NT2/D1 (cell line): ENCODE measurements around the gene SP100.
"Not testable (repeated sequence)": the region's sequence is repeated elsewhere in the genome, so short reads cannot be mapped to it uniquely, and the experiment has no call there.

ENCODE experiments used
- SUZ12 ChIP-seq: IDR thresholded peaks from 2 replicates; pipeline ENCODE4 v1.6.1; 2011; ENCODE audit not compliant: insufficient read length, insufficient read depth; ENCODE audit errors: extremely low read depth
- YY1 ChIP-seq: IDR thresholded peaks from 2 replicates; pipeline ENCODE4 v1.6.1; 2011; ENCODE audit not compliant: insufficient read length, insufficient read depth
- ZNF274 ChIP-seq: IDR thresholded peaks from 2 replicates; pipeline ENCODE4 v1.6.1; 2011; ENCODE audit warnings: mild to moderate bottlenecking, low read depth, low read length

- not testable (repeated sequence) for TF ChIP-seq YY1, SUZ12, ZNF274
These were observed 6.7 kb upstream of the SP100 start for GRCh38 chr2:230409316-230409715.
